ENCODE measurements around the gene SPNS1. TPM values are rescaled to one million over a fixed set of nuclear protein-coding genes. Genes with fewer than 3 reads are reported as not detected.

The SPNS1 gene
- total RNA-seq, 1 experiment from 2014 or later, result 9.7 TPM

- no peak for DNase-seq
- Histone ChIP-seq H3K36me3 (ENCODE audit: insufficient read depth, low read length) (no peaks in the 10 kb centered on the region), H3K27me3 (ENCODE audit: low read length) (no peaks in the 10 kb centered on the region), H3K9me2 (replicated peaks; ENCODE audit: insufficient read depth, low read length) (no peaks in the 10 kb centered on the region), H3K27ac (ENCODE audit: low read length) (no peak overlapping the region), H3K79me2 (ENCODE audit: low read length) (no peaks in the 10 kb centered on the region), H2AFZ (ENCODE audit: low read length) (no peak overlapping the region), H3K9ac (ENCODE audit: low read length) (no peak overlapping the region), H3K4me2 (ENCODE audit: low read depth, low read length, poor library complexity, severe bottlenecking) (no peak overlapping the region), H3K9me3 (ENCODE audit: low read length) (no peaks in the 10 kb centered on the region), H3K4me3 (ENCODE audit: low read length) (no peak overlapping the region), H3K4me1 (ENCODE audit: low read length) (no peaks in the 10 kb centered on the region), H4K20me1 (ENCODE audit: insufficient read depth, low read depth, low read length) (no peaks in the 10 kb centered on the region)
Observed at GRCh38 chr16:29014561-29015069, 40.0 kb downstream of the SPNS1 start.

GRCh38 chr16:29022196-29022595 lies 47.6 kb downstream of the SPNS1 start:
- DNase-seq, result no peak
- H3K9me3 ChIP-seq (ENCODE audit: low read length), result no peaks in the 10 kb centered on the region
- H3K4me3 ChIP-seq (ENCODE audit: low read length), result no peak overlapping the region
- H3K9ac ChIP-seq (ENCODE audit: low read length), result no peak overlapping the region
- H3K4me2 ChIP-seq (ENCODE audit: low read depth, low read length, poor library complexity, severe bottlenecking), result no peak overlapping the region
- H3K4me1 ChIP-seq (ENCODE audit: low read length), result no peaks in the 10 kb centered on the region
- no peaks in the 10 kb centered on the region for H3K36me3 ChIP-seq (ENCODE audit: insufficient read depth, low read length)
- H3K79me2 ChIP-seq (ENCODE audit: low read length), result no peaks in the 10 kb centered on the region
- no peak overlapping the region for H3K27ac ChIP-seq (ENCODE audit: low read length)
- no peak overlapping the region for H2AFZ ChIP-seq (ENCODE audit: low read length)
- H4K20me1 ChIP-seq (ENCODE audit: insufficient read depth, low read depth, low read length), result no peaks in the 10 kb centered on the region
- H3K9me2 ChIP-seq (replicated peaks; ENCODE audit: insufficient read depth, low read length), result no peaks in the 10 kb centered on the region
- no peaks in the 10 kb centered on the region for H3K27me3 ChIP-seq (ENCODE audit: low read length)

- no peak overlapping the region for H3K4me3 ChIP-seq (ENCODE audit: low read length)
- H3K4me2 ChIP-seq (ENCODE audit: low read depth, low read length, poor library complexity, severe bottlenecking), result no peak overlapping the region
- H3K9ac ChIP-seq (ENCODE audit: low read length), result no peak overlapping the region
- H3K27me3 ChIP-seq (ENCODE audit: low read length), result no peaks in the 10 kb centered on the region
- no peak overlapping the region for H3K27ac ChIP-seq (ENCODE audit: low read length)
- no peaks in the 10 kb centered on the region for H3K36me3 ChIP-seq (ENCODE audit: insufficient read depth, low read length)
- H2AFZ ChIP-seq (ENCODE audit: low read length), result no peak overlapping the region
- no peaks in the 10 kb centered on the region for H3K9me2 ChIP-seq (replicated peaks; ENCODE audit: insufficient read depth, low read length)
- H3K79me2 ChIP-seq (ENCODE audit: low read length), result no peaks in the 10 kb centered on the region
- H4K20me1 ChIP-seq (ENCODE audit: insufficient read depth, low read depth, low read length), result no peaks in the 10 kb centered on the region
- H3K4me1 ChIP-seq (ENCODE audit: low read length), result peaks cover 8% of the 10 kb centered on the region
- H3K9me3 ChIP-seq (ENCODE audit: low read length), result no peaks in the 10 kb centered on the region
- DNase-seq, result no peak
Observed at GRCh38 chr16:29023279-29024277, 49.0 kb downstream of the SPNS1 start.

- no peak overlapping the region for H3K27ac ChIP-seq (ENCODE audit: low read length)
- no peaks in the 10 kb centered on the region for H3K36me3 ChIP-seq (ENCODE audit: insufficient read depth, low read length)
- DNase-seq, result no peak
- H3K9me3 ChIP-seq (ENCODE audit: low read length), result no peaks in the 10 kb centered on the region
- no peak overlapping the region for H2AFZ ChIP-seq (ENCODE audit: low read length)
- H3K4me2 ChIP-seq (ENCODE audit: low read depth, low read length, poor library complexity, severe bottlenecking), result no peak overlapping the region
- no peak overlapping the region for H3K9ac ChIP-seq (ENCODE audit: low read length)
- H3K79me2 ChIP-seq (ENCODE audit: low read length), result no peaks in the 10 kb centered on the region
- H3K9me2 ChIP-seq (replicated peaks; ENCODE audit: insufficient read depth, low read length), result no peaks in the 10 kb centered on the region
- peaks cover 15% of the 10 kb centered on the region for H3K4me1 ChIP-seq (ENCODE audit: low read length)
- no peak overlapping the region for H3K4me3 ChIP-seq (ENCODE audit: low read length)
- H3K27me3 ChIP-seq (ENCODE audit: low read length), result no peaks in the 10 kb centered on the region
- H4K20me1 ChIP-seq (ENCODE audit: insufficient read depth, low read depth, low read length), result no peaks in the 10 kb centered on the region
Observed at GRCh38 chr16:29024278-29024677, 49.7 kb downstream of the SPNS1 start.

GRCh38 chr16:29025218-29025617 lies 50.6 kb downstream of the SPNS1 start:
- Histone ChIP-seq H3K9ac (ENCODE audit: low read length) (no peak overlapping the region), H3K4me3 (ENCODE audit: low read length) (no peak overlapping the region), H4K20me1 (ENCODE audit: insufficient read depth, low read depth, low read length) (no peaks in the 10 kb centered on the region), H3K9me3 (ENCODE audit: low read length) (no peaks in the 10 kb centered on the region), H3K27me3 (ENCODE audit: low read length) (no peaks in the 10 kb centered on the region), H3K36me3 (ENCODE audit: insufficient read depth, low read length) (no peaks in the 10 kb centered on the region), H2AFZ (ENCODE audit: low read length) (no peak overlapping the region), H3K27ac (ENCODE audit: low read length) (no peak overlapping the region), H3K79me2 (ENCODE audit: low read length) (no peaks in the 10 kb centered on the region), H3K4me1 (ENCODE audit: low read length) (peaks cover 20% of the 10 kb centered on the region), H3K9me2 (replicated peaks; ENCODE audit: insufficient read depth, low read length) (no peaks in the 10 kb centered on the region), H3K4me2 (ENCODE audit: low read depth, low read length, poor library complexity, severe bottlenecking) (no peak overlapping the region)
- no peak for DNase-seq

GRCh38 chr16:29025735-29026134 lies 51.2 kb downstream of the SPNS1 start:
- Histone ChIP-seq H3K4me3 (ENCODE audit: low read length) (no peak overlapping the region), H3K9me2 (replicated peaks; ENCODE audit: insufficient read depth, low read length) (no peaks in the 10 kb centered on the region), H3K27ac (ENCODE audit: low read length) (no peak overlapping the region), H3K79me2 (ENCODE audit: low read length) (no peaks in the 10 kb centered on the region), H2AFZ (ENCODE audit: low read length) (no peak overlapping the region), H4K20me1 (ENCODE audit: insufficient read depth, low read depth, low read length) (no peaks in the 10 kb centered on the region), H3K9me3 (ENCODE audit: low read length) (no peaks in the 10 kb centered on the region), H3K4me1 (ENCODE audit: low read length) (peaks cover 23% of the 10 kb centered on the region), H3K9ac (ENCODE audit: low read length) (no peak overlapping the region), H3K4me2 (ENCODE audit: low read depth, low read length, poor library complexity, severe bottlenecking) (no peak overlapping the region), H3K27me3 (ENCODE audit: low read length) (no peaks in the 10 kb centered on the region), H3K36me3 (ENCODE audit: insufficient read depth, low read length) (no peaks in the 10 kb centered on the region)
- no peak for DNase-seq

GRCh38 chr16:29028457-29029167 lies 54.0 kb downstream of the SPNS1 start:
- no peaks in the 10 kb centered on the region for H3K9me2 ChIP-seq (replicated peaks; ENCODE audit: insufficient read depth, low read length)
- no peaks in the 10 kb centered on the region for H3K27me3 ChIP-seq (ENCODE audit: low read length)
- no peak overlapping the region; the same call in 1 of the 2 replicates for H2AFZ ChIP-seq (ENCODE audit: low read length)
- H3K36me3 ChIP-seq (ENCODE audit: insufficient read depth, low read length), result no peaks in the 10 kb centered on the region
- H3K79me2 ChIP-seq (ENCODE audit: low read length), result no peaks in the 10 kb centered on the region
- no peak overlapping the region for H3K4me2 ChIP-seq (ENCODE audit: low read depth, low read length, poor library complexity, severe bottlenecking)
- no peaks in the 10 kb centered on the region for H3K9me3 ChIP-seq (ENCODE audit: low read length)
- no peak overlapping the region for H3K9ac ChIP-seq (ENCODE audit: low read length)
- no peak overlapping the region for H3K4me3 ChIP-seq (ENCODE audit: low read length)
- H4K20me1 ChIP-seq (ENCODE audit: insufficient read depth, low read depth, low read length), result no peaks in the 10 kb centered on the region
- no peak for DNase-seq
- no peak overlapping the region for H3K27ac ChIP-seq (ENCODE audit: low read length)
- peaks cover 31% of the 10 kb centered on the region for H3K4me1 ChIP-seq (ENCODE audit: low read length)
